A673 (cell line): ENCODE measurements around the gene HIP1. TPM values are rescaled to one million over a fixed set of nuclear protein-coding genes. Genes with fewer than 3 reads are reported as not detected.

Experiments
- BruUV-seq: library from RNA; stranded (reverse); fragments of 400-500 nt; replicated peaks from 2 replicates; lab custom pipeline; 2021; lab: Mats Ljungman, UMichigan
- CTCF ChIA-PET: fragments of 300-600 bp; sonication (Branson Sonifier 250); formaldehyde crosslinking; loops from one replicate; lab custom pipeline; 2022; ENCODE audit warnings: antibody characterized with exemption; lab: Charles Lee
- POLR2A ChIA-PET: fragments of 300-600 bp; sonication (Branson Sonifier 250); formaldehyde crosslinking; loops from one replicate; lab custom pipeline; 2022; ENCODE audit warnings: antibody characterized with exemption; ENCODE audit not compliant: low non-redundant PET; lab: Charles Lee
- DNase-seq: peaks from one replicate; pipeline ENCODE4 v3.0.0-alpha.2; 2015; ENCODE audit warnings: low spot score
- H3K27ac ChIP-seq: fragments of 200-600 bp; sonication (generic); 2 replicates; pipeline ENCODE4 v1.5.1; 2016; ENCODE audit warnings: mixed run types, low read depth, mild to moderate bottlenecking, mixed read lengths, antibody characterized with exemption, low read length; ENCODE audit not compliant: poor library complexity, severe bottlenecking
- H3K27me3 ChIP-seq: fragments of 200-600 bp; sonication (generic); replicated peaks from 2 replicates; pipeline ENCODE4 v1.6.1; 2017; ENCODE audit warnings: mixed run types, low read depth, mild to moderate bottlenecking, mixed read lengths, antibody characterized with exemption, low read length; ENCODE audit not compliant: insufficient read depth, poor library complexity
- H3K36me3 ChIP-seq: fragments of 200-600 bp; sonication (generic); 2 replicates; pipeline ENCODE4 v1.6.1; 2016; ENCODE audit warnings: mixed run types, mild to moderate bottlenecking, mixed read lengths, antibody characterized with exemption, low read length; ENCODE audit not compliant: insufficient read depth, poor library complexity, severe bottlenecking
- H3K4me1 ChIP-seq: fragments of 200-600 bp; sonication (generic); 2 replicates; pipeline ENCODE4 v1.6.1; 2017; ENCODE audit warnings: mixed run types, mild to moderate bottlenecking, mixed read lengths, antibody characterized with exemption, low read length; ENCODE audit not compliant: insufficient read depth, poor library complexity, severe bottlenecking
- H3K4me3 ChIP-seq: fragments of 200-600 bp; sonication (generic); 2 replicates; pipeline ENCODE4 v1.5.1; 2016; ENCODE audit warnings: low read depth, mixed run types, mild to moderate bottlenecking, mixed read lengths, low read length; ENCODE audit not compliant: poor library complexity, severe bottlenecking
- H3K9me3 ChIP-seq: fragments of 200-600 bp; sonication (generic); 2 replicates; pipeline ENCODE4 v1.6.1; 2016; ENCODE audit warnings: mixed run types, low read depth, mild to moderate bottlenecking, mixed read lengths, antibody characterized with exemption, low read length; ENCODE audit not compliant: poor library complexity, severe bottlenecking
- CTCF ChIP-seq: fragments of 300-800, 200-600 bp; sonication (generic); conservative IDR thresholded peaks from 2 replicates; pipeline ENCODE4 v1.5.1; 2017; ENCODE audit warnings: low read depth, mild to moderate bottlenecking, antibody characterized with exemption, low read length, moderate library complexity, mixed read lengths
- EZH2 ChIP-seq: fragments of 200-600 bp; sonication (generic); IDR thresholded peaks from 2 replicates; pipeline ENCODE4 v1.6.1; 2017; ENCODE audit warnings: borderline replicate concordance, low read depth, mild to moderate bottlenecking, mixed read lengths, antibody characterized with exemption, low read length; ENCODE audit not compliant: poor library complexity, severe bottlenecking
- intact Hi-C: fragments of 100-400 bp; cut with micrococcal nuclease; formaldehyde crosslinking; loops from one replicate; pipeline ENCODE4 v1.10.0; 2022; ENCODE audit not compliant: unreplicated experiment
- total RNA-seq: library from RNA; stranded (reverse); gene quantifications from 2 replicates; pipeline ENCODE4 v1.2.3, GENCODE V29; 2021

HIP1 gene
- total RNA-seq, 1 experiment from 2014 or later, result 25.0 TPM

- CTCF ChIA-PET, result no interaction called here
- DNase-seq, result peak; percentile 46
- TF ChIP-seq CTCF (no peak), EZH2 (no peak)
- Histone ChIP-seq H3K27ac (no peak overlapping the region), H3K9me3 (no peaks in the 10 kb centered on the region), H3K4me3 (no peak overlapping the region), H3K36me3 (no peaks in the 10 kb centered on the region), H3K4me1 (peaks cover 11% of the 10 kb centered on the region), H3K27me3 (no peaks in the 10 kb centered on the region)
- intact Hi-C loops, result no loop called here
- BruUV-seq, result no TSS peak
- POLR2A ChIA-PET, result no interaction called here
These were observed 3.9 kb downstream of the HIP1 start for GRCh38 chr7:75734586-75735458.

- CTCF ChIA-PET, result no interaction called here
- TF ChIP-seq CTCF, result no peak
- no peak for TF ChIP-seq EZH2
- Histone ChIP-seq H3K4me1 (peaks cover 4% of the 10 kb centered on the region), H3K4me3 (no peak overlapping the region), H3K36me3 (no peaks in the 10 kb centered on the region), H3K9me3 (no peaks in the 10 kb centered on the region), H3K27ac (no peak overlapping the region), H3K27me3 (no peaks in the 10 kb centered on the region)
- no TSS peak for BruUV-seq
- intact Hi-C loops, result no loop called here
- DNase-seq, result no peak
- POLR2A ChIA-PET, result no interaction called here
These were observed 5.7 kb downstream of the HIP1 start for GRCh38 chr7:75732764-75733630.

- Histone ChIP-seq H3K27ac (no peak overlapping the region), H3K27me3 (no peaks in the 10 kb centered on the region), H3K4me3 (no peak overlapping the region), H3K9me3 (no peaks in the 10 kb centered on the region), H3K36me3 (no peaks in the 10 kb centered on the region), H3K4me1 (no peaks in the 10 kb centered on the region)
- TF ChIP-seq CTCF, result no peak
- no peak for TF ChIP-seq EZH2
- intact Hi-C loops, result no loop called here
- BruUV-seq, result no TSS peak
- no peak for DNase-seq
- ChIA-PET POLR2A (no interaction called here), CTCF (no interaction called here)
These were observed 6.7 kb downstream of the HIP1 start for GRCh38 chr7:75732016-75732521.
